ENCODE measurements around the gene NIF3L1.
A peak's percentile ranks its signal among the peaks of the same experiment; 100 is the strongest.
"Not testable (repeated sequence)": the region's sequence is repeated elsewhere in the genome, so short reads cannot be mapped to it uniquely, and the experiment has no call there.

The NIF3L1 gene

DNA sequence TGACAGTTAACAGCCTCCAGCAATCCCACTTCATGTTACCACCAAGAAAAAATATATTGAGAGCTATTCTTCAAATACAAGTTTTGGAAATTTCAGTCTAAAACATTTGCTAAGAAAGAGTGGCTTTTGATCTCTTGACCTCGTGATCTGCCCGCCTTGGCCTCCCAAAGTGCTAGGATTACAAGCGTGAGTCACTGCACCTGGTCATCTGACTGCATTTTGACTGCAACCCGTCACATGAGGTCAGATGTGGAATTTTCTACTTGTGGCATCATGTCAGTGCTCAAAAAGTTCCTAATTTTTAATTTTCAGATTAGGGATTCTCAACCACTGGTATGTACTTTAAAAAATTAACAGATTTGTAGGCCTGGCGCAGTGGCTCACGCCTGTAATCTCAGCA lies 15.6 kb upstream of the NIF3L1 start:
- no peak for DNase-seq

DNA sequence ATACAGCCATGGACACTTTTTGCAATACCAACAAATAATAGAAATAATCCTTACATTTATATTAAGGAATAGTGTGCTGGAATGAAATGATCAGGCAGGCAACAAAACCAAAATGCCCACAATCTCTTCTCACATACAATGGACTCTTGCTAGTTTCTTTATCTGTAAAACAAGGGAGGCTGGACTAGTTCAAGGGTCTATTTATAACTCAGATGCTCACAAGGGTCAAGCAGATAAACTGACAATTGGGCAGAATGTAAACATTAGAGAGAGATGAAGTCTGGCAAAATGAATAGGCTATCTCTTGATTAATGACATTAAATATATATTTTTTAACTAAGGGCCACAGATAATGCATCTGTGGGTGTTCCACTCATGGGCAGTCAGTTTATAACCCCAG lies 11.7 kb upstream of the NIF3L1 start:
- DNase-seq: no peak

GRCh38 chr2:200878289-200878880 lies 10.8 kb upstream of the NIF3L1 start:
- DNase-seq: no peak

GRCh38 chr2:200881715-200882249 lies 7.4 kb upstream of the NIF3L1 start:
- not testable (repeated sequence) for DNase-seq

- DNase-seq: no peak
Measured at GRCh38 chr2:200899482-200899881, 10.3 kb downstream of the NIF3L1 start.

GRCh38 chr2:200901459-200902072 lies 12.4 kb downstream of the NIF3L1 start:
- peak; percentile 58 to 67 for DNase-seq

DNA sequence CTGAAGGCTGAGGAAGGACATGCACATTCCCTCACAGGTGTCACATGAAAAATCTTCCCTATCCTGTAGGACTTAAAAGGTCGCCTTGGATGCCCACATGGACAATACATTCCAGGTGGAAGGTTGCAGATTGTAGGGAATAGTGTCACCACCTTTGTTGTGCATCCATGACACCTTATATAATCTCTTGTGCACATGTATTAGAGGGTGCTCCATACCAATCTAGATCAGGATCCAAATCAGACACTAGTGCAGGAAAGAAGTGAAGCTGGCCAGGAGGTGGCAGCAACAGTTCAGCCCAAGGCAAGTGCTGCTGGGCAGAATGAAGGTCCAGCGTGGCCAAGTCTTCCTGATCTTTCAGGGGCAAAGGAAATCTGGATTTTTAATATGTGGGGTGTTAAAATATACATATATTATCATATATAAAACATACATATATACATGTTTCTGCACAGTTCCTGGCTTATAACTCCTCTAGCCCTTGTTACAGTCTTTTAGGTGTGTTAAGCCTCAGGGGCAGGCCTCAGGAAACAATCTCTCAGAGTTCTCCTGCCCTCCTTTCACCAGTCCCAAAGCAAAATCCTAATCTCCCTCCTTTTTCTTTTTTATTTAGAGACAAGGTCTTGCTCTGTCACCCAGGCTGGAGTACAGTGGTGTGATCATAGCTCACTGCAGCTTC lies 16.6 kb downstream of the NIF3L1 start:
- DNase-seq: peak; percentile 54 to 57

GRCh38 chr2:200909958-200910357 lies 20.8 kb downstream of the NIF3L1 start:
- no peak for DNase-seq

GRCh38 chr2:200913654-200914053 lies 24.5 kb downstream of the NIF3L1 start:
- no peak for DNase-seq

DNA sequence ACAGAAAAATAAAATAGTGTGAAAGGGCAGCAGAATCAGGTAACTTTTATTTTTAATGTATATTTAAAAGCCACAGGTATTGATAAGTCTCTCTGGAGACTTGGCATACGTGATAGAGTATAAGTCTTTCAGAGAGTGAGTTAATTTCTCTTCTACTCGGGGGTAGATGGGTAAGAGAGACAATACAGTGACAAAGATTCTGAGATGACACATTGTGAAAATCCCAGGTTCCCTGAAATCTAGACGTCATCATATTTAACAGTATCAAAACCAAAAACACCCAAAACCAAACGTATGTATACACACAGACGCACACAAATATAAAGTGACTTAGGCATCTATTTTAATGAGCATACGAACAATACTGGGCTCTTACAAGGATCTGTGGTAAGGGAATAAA lies 33.3 kb downstream of the NIF3L1 start:
- DNase-seq: no peak

DNA sequence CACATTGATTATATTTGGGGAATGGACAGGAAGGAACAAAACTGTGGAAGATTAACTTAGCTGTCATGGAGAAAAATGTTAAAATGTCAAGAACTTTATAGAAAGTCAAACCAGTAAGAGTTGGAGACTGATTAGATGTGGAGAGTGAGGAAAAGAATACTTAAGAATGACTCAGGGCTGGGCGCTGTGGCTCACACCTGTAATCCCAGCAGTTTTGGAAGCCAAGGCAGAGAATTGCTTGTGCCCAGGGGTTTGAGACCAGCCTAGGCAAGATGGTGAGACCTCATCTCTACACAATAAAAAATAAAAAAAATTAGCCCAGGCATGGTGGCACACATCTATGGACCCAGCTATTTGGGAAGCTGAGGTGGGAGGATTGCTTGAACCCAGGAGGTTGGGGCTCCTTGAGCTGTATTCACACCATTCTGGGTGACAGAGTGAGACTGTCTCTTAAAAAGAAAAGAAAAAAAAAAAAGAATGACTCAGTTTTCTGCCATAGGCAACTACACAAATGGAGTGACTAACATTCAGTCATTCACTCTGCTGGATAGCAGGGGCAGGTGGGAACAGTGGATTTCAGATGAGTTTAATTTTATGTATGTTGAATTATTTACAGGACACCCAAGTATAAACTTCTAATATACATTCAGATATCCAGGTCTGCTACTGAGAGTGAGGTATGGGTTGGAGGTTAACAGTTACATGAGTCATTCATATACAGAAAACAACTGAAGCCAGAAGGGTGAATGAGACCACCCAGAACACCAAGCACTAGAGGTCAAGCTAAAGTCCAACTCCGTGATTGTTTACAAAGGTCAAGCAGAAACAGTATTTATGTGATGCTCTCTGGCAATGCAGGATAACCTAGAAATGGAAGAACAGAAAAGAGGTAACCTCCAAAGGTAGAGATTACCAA lies 40.4 kb downstream of the NIF3L1 start:
- no peak for DNase-seq

GRCh38 chr2:200930947-200931626 lies 41.9 kb downstream of the NIF3L1 start:
- no peak for DNase-seq

GRCh38 chr2:200939832-200940231 lies 50.7 kb downstream of the NIF3L1 start:
- DNase-seq: no peak

DNA sequence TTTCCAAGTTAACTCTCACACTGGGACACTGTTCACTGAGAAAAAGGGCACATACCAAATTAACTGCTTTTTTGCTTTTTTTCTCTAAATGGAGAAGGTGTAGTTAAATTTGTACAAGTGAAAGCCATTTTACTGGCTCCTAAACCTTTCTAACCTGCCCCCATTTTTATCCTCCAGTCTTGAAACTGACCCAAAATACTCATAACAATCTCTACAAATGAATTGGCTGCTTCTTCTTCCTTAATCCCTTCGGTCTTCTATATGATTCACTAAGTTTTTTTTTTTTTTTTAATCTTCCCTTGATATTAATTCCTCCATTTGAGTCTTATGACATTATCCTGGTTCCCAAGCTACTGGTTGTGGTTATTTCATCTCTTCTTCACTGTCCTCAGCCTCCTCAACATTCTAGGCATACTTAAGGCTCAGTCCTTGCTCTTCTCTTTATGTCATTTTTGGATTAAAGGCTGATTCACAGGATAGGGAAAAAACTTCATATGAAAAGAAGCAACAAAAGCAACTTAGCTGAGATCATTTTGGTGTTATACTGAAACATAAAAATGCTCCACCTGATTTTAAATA lies 54.4 kb downstream of the NIF3L1 start:
- no peak for DNase-seq

DNA sequence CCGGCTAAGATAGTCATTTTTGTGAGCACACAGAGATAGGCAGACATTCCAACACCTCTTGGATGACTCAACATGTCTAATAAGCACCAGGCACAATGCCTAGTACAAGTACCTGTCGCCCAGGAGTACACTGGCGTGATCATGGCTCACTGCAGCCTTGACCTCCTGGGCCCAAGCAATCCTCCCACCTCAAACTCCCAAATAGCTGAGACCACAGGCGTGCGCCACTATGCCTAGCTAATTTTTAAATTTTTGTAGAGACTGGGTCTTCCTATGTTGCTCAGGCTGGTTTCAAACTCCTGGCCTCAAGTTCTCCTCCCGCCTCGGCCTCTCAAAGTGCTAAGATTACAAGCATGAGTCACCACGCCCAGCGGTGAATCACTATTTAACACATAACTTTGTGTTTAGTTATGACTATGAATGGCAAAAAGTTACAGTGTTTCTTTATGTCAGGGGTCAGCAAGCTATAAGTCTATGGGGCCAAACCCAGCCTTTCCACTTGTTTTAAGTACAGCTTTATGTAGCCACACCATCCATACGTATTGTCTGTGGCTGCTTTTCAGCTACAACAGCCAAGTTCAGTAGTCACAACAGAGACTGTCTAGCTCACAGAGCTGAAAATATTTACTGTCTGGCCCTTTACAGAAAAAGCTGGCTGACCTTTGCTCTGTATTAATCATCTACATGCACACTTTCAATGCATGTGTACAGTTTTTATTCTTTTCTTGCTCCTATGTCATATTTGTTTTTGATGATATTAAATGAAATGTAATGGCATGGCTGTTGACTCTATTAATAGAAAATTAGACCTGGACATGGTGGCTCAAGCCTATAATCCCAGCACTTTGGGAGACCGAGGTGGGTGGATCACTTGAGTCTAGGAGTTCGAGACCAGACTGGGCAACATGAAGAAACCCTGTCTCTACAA lies 55.6 kb downstream of the NIF3L1 start:
- peak; percentile 73 to 76 for DNase-seq

- no peak for DNase-seq
Measured at GRCh38 chr2:200945395-200945729, 56.2 kb downstream of the NIF3L1 start.

GRCh38 chr2:200950378-200950777 lies 61.2 kb downstream of the NIF3L1 start:
- DNase-seq: no peak
